ENCODE data around the gene SMIM5.
A peak's percentile ranks its signal among the peaks of the same experiment; 100 is the strongest.

SMIM5 gene

GRCh38 chr17:75642182-75642783 is 9.0 kb downstream of the SMIM5 start:
- DNase-seq: no peak

- DNase-seq: no peak
These were observed 9.8 kb downstream of the SMIM5 start for GRCh38 chr17:75642784-75643642.

- DNase-seq: no peak
These were observed 10.4 kb downstream of the SMIM5 start for GRCh38 chr17:75643643-75644017.

- DNase-seq: no peak
These were observed 12.3 kb downstream of the SMIM5 start for GRCh38 chr17:75645501-75645888.

- DNase-seq: no peak
These were observed 12.8 kb downstream of the SMIM5 start for GRCh38 chr17:75645889-75646637.

GRCh38 chr17:75646638-75646992 is 13.4 kb downstream of the SMIM5 start:
- DNase-seq: no peak

GRCh38 chr17:75647061-75647460 is 13.8 kb downstream of the SMIM5 start:
- DNase-seq: no peak

- DNase-seq: no peak
These were observed 14.7 kb downstream of the SMIM5 start for GRCh38 chr17:75647921-75648320.

- no peak for DNase-seq
These were observed 16.5 kb downstream of the SMIM5 start for GRCh38 chr17:75649687-75650086.

GRCh38 chr17:75650874-75651273 is 17.6 kb downstream of the SMIM5 start:
- DNase-seq: no peak

- DNase-seq: no peak
These were observed 19.1 kb downstream of the SMIM5 start for GRCh38 chr17:75652341-75652740.

- no peak for DNase-seq
These were observed 19.8 kb downstream of the SMIM5 start for GRCh38 chr17:75652934-75653549.

GRCh38 chr17:75654176-75654575 is 20.9 kb downstream of the SMIM5 start:
- DNase-seq: no peak

GRCh38 chr17:75658237-75658636 is 25.0 kb downstream of the SMIM5 start:
- no peak for DNase-seq

GRCh38 chr17:75661531-75661930 is 28.3 kb downstream of the SMIM5 start:
- no peak for DNase-seq

- DNase-seq: no peak
These were observed 29.3 kb downstream of the SMIM5 start for GRCh38 chr17:75662511-75662910.

- no peak for DNase-seq
These were observed 30.9 kb downstream of the SMIM5 start for GRCh38 chr17:75664099-75664549.

GRCh38 chr17:75665981-75666380 is 32.7 kb downstream of the SMIM5 start:
- DNase-seq: no peak

GRCh38 chr17:75666959-75667790 is 33.9 kb downstream of the SMIM5 start, which contains the start of the genes RECQL5 and SAP30BP:
TSS of gene RECQL5 (minus strand) at chr17:75667154. CDS start at chr17:75666557, 597 bp downstream.
TSS of gene SAP30BP (plus strand) at chr17:75667338. CDS start at chr17:75667373, 35 bp downstream.
- peak; percentile 97 for DNase-seq

- no peak for DNase-seq
These were observed 34.6 kb downstream of the SMIM5 start for GRCh38 chr17:75667825-75668224.

GRCh38 chr17:75668489-75668888 is 35.3 kb downstream of the SMIM5 start:
- no peak for DNase-seq

GRCh38 chr17:75670868-75671267 is 37.6 kb downstream of the SMIM5 start:
- DNase-seq: no peak

All from NCI-H446 treated with DMSO at 0.1 percent for 48 hours (cell line).